Skeletal muscle tissue (tissue), 4 donors: ENCODE data around the gene DCXR. TPM values are rescaled to one million over a fixed set of nuclear protein-coding genes. Genes with fewer than 3 reads are reported as not detected.

Experiments used
- H3K27ac ChIP-seq: one replicate; pipeline ENCODE4 v1.7.0; 2013; ENCODE audit warnings: mild to moderate bottlenecking, low read depth, low read length, inconsistent platforms
- H3K27me3 ChIP-seq, 3 donors: one replicate each; pipeline ENCODE4 v1.7.0; 2013; ENCODE audit warnings: low read length in 3 of 3; ENCODE audit not compliant: control insufficient read depth in 3 of 3, insufficient read depth in 3 of 3
- H3K36me3 ChIP-seq, 3 donors: one replicate each; pipeline ENCODE4 v1.7.0; 2013; ENCODE audit warnings: low read length in 3 of 3; ENCODE audit not compliant: control insufficient read depth in 3 of 3, insufficient read depth in 3 of 3
- H3K4me1 ChIP-seq, 3 donors: one replicate each; pipeline ENCODE4 v1.7.0; 2013; ENCODE audit warnings: low read length in 3 of 3, mild to moderate bottlenecking in 3 of 3; ENCODE audit not compliant: control insufficient read depth in 3 of 3, insufficient read depth in 3 of 3
- H3K4me3 ChIP-seq, 3 donors: one replicate each; pipeline ENCODE4 v1.7.0; 2013; ENCODE audit warnings: low read length in 3 of 3
- H3K9ac ChIP-seq, 3 donors: one replicate each; pipeline ENCODE4 v1.7.0; 2013; ENCODE audit warnings: low read length in 3 of 3, mild to moderate bottlenecking in 3 of 3, moderate library complexity in 2 of 3, low read depth in 1 of 3
- H3K9me3 ChIP-seq, 3 donors: one replicate each; pipeline ENCODE4 v1.7.0; 2013; ENCODE audit warnings: low read length in 3 of 3; ENCODE audit not compliant: control insufficient read depth in 3 of 3
- total RNA-seq: library from RNA; depleted of rRNA; stranded (reverse); fragments of >200 nt; gene quantifications from one replicate; pipeline ENCODE4 v1.2.3, GENCODE V29; 2014
- donor health status: Osteomylitis.

DCXR gene
- total RNA-seq, 1 donor from 2014 or later: 20.4 TPM

DNA sequence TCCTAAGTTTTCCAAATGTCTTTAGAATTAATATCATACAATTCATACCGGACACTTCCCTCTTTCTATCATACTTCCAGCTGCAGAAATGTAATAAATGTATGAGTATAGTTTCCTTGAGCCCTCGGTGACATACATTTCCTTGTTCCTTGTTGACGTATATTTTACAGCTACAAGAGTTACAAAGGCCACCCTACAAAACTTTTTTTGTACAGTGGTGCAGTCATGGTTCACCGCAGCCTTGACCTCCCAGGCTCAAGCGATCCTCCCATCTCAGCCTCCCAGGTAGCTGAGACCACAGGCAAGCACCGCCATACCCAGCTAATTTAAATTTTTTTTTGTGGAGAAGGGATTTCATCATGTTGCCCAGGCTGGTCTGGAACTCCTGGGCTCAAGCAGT is 35.3 kb upstream of the DCXR start:
- Histone ChIP-seq H3K36me3 (no peaks in the 10 kb centered on the region), H3K27me3 (no peaks in the 10 kb centered on the region), H3K27ac (no peak overlapping the region), H3K9ac (no peak overlapping the region), H3K4me1 (no peaks in the 10 kb centered on the region), H3K9me3 (no peaks in the 10 kb centered on the region), H3K4me3 (no peak overlapping the region)

DNA sequence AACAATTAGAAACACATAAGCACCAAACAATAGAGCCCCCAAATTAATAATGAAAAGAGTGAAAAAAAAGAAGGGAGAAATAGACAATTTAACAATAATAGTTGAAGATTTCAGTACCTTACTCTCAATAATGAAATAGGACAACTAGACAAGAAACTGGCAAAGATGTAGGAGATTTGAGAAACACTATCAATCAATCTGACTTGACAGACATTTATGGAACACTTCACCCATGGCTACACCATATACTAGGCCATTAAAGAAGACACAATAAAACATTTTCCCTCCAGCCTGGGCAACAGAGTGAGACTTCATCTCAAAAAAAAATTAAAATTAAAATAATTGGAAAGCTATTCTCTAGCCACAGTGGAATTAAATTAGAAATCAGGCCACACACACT is 33.1 kb upstream of the DCXR start:
- Histone ChIP-seq H3K36me3 (no peaks in the 10 kb centered on the region), H3K4me3 (no peak overlapping the region), H3K9ac (no peak overlapping the region), H3K27me3 (no peaks in the 10 kb centered on the region), H3K4me1 (peaks cover 3 to 8% (median 5%) of the 10 kb centered on the region in 3 donors), H3K27ac (no peak overlapping the region), H3K9me3 (no peaks in the 10 kb centered on the region)

DNA sequence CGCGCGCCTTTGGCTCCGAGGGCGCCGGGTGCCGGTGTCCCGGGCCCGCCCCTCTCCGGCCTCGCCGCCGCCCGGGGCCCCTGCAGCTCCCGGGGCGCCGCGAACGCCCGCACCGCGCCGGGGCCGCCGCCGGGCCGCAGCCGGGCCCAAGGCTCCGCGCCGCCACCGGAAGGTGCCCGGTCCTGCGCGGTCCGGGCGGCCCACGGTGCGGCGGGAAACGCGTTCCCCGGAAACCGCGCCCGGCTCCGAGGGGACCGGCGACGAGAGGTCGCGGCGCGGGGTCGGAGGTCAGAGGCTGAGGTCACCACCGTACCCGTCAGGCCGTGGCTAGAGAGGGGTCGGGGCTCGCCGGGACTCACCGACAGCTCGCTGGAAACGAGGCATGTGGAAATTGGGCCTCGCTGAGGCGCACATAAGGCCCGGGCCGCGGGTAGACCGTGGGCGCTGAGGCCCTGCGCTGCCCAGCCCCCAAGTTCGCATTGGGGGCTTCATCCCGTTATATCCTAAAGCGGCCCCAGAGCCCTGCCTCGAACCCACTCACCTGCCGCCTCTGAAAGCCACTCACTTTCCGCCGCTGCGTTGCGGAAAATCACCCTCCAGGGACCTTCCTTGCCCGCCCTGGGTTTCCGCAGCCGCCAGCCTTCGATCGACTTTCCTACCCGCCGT is 28.3 kb upstream of the DCXR start, which contains the start of gene DUS1L:
TSS of gene DUS1L (minus strand) at position 167 of the 666 bp plus-strand sequence. CDS start 745 bp downstream, outside the sequence.
- H3K4me3 ChIP-seq: peak within 1 kb of the TSS; percentile 66 to 91 (median 89)
- H3K9ac ChIP-seq: peak within 1 kb of the TSS; percentile 91 to 96 (median 96)
- H3K9me3 ChIP-seq: no peaks in the 10 kb centered on the region
- H3K27ac ChIP-seq: peak within 1 kb of the TSS; percentile 91
- peaks cover 28 to 30% (median 29%) of the 10 kb centered on the region in 3 donors for H3K36me3 ChIP-seq
- H3K27me3 ChIP-seq: no peaks in the 10 kb centered on the region
- H3K4me1 ChIP-seq: peaks cover 21 to 30% (median 25%) of the 10 kb centered on the region in 3 donors

DNA sequence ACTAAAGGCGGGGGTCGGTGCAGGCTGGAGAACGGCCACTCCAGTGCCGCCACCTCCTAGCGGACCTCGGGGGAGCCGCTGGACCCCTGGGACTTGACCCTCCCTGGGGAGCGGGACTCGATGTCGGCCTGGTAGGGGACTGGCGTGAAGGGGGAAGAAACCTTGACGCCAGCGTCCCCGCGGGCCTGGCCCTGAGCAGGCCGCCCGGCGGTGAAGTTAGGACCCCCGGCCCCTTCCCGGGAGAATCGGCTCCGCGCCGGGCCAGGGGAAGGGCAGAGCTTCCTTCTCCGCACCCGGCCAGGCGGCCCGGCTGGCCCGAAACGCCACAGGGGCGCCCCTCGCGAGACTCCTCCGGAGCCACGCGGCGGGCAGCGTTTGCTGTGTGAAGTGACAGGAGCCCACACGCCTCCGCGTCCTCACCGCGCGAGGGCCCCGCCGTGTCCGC is 27.7 kb upstream of the DCXR start:
- Histone ChIP-seq H3K36me3 (peaks cover 33 to 35% (median 34%) of the 10 kb centered on the region in 3 donors), H3K4me1 (peaks cover 21 to 30% (median 25%) of the 10 kb centered on the region in 3 donors), H3K27ac (peak overlapping the region; percentile 47), H3K27me3 (no peaks in the 10 kb centered on the region), H3K4me3 (peak overlapping the region; percentile 66 to 91 (median 80)), H3K9ac (peak overlapping the region; percentile 83 to 96 (median 93)), H3K9me3 (no peaks in the 10 kb centered on the region)

DNA sequence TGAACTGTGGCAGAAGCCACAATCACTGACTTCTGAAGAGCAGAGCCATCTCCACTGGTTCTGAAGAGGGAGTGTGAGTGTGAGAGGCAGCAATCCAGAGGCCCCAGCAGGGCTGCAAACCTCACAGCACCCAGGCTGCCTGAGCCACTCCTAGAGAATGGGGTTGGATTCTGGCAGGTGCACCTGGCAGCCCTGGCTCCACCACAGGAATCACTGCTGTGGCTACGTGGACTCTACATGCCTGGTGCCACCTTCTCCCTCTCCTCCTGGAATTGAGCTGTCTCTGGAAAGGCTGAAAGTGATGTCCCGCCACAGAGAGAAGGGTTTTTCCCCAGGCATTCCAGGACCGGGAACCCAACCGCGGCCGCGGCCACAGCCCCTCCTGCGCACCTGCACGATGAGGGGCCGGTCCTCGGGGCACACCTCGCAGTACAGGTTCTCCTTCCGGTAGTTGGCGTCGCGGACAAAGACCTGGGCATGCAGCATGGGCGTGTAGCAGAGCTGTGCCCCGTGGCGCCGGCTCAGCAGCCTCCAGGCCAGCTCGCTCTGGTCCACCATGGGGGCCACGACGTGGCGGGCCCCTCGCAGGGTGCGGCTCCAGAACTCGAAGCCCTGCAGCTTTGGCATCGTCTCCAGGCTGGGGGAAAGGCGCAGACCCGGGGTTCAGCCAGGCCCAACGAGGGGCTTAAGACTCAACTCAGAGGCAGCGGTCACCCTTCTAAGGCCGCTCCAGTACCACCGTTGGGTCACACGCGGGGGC is 27.1 kb upstream of the DCXR start:
- H3K9me3 ChIP-seq: no peaks in the 10 kb centered on the region
- no peak overlapping the region for H3K27ac ChIP-seq
- peaks cover 38 to 41% (median 40%) of the 10 kb centered on the region in 3 donors for H3K36me3 ChIP-seq
- H3K4me1 ChIP-seq: peaks cover 21 to 30% (median 25%) of the 10 kb centered on the region in 3 donors
- peak overlapping the region; percentile 83 to 96 (median 93) for H3K9ac ChIP-seq
- H3K27me3 ChIP-seq: no peaks in the 10 kb centered on the region
- H3K4me3 ChIP-seq: peak overlapping the region; percentile 66 to 91 (median 80)

DNA sequence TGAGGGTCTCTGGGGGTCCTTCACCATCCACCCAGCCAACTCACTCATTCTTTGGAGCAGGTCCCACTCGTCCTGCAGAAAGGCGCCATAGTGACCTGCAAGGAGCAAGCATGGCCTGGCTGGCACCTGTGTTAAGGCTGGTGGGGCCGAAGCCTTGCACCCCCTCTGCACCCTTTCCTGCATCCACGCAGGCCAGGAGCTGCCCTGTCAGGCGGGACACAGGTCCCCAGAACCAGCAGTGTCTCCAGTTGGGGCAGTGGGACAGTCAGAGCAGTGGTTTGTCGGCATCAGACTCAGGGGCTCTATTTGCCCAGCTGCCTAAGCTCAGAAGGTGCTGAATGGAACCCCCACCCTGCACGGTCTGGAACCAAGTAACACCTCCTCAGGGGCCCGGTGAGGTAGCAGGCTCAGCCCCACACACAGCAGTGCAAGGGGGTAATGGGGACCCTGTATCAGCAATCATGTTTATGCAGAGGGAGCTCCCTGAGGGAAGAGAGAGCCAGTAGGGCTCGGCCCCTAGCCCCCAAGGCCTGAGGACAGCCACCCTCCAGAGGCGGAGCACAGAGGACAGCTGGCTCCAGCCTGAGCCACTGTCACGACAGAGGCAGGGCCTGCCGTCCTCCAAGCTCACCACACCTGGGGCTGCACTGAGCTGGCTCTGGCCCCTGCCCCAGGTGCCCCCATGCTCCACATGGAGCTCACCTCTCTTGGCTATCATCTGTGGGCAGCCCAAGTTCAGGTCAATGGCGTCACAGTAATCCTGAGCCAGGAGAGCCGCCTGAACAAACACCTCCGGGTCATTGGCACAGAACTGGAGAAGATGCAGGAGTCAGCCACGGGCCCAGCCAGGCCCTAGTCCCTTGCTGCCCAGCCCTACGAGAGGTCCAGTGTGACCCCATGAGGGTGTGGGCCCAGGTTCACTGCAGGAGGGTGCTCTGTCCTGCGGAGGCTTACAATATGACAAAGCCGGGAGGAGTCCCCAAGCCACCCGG is 26.2 kb upstream of the DCXR start:
- Histone ChIP-seq H3K4me1 (peaks cover 21 to 30% (median 25%) of the 10 kb centered on the region in 3 donors), H3K9me3 (no peaks in the 10 kb centered on the region), H3K9ac (peak overlapping the region in 1 of 3 donors; percentile 96), H3K36me3 (peaks cover 40 to 46% (median 42%) of the 10 kb centered on the region in 3 donors), H3K27ac (no peak overlapping the region), H3K27me3 (no peaks in the 10 kb centered on the region), H3K4me3 (peak overlapping the region in 1 of 3 donors; percentile 91)

DNA sequence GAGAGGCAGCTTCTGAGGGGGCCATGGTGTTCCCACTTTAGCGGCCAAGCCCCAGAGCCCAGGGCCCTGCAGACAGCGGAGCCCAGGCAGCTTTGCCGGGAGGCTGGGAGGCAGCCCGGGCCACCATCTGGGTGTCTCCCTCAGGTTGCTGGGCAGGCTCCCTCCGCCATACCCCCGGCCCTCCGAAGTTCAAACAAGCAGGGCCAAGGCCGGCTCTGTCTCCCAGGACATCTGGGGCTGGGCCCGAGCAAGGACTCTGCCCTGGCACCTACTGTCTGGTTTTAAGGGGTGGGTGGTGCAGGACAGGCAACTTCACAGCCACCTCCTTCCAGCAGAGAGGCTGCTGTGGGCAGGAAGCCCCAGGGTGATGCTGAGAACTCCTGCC is 25.5 kb upstream of the DCXR start:
- Histone ChIP-seq H3K4me1 (peaks cover 21 to 30% (median 25%) of the 10 kb centered on the region in 3 donors), H3K9ac (no peak overlapping the region), H3K36me3 (peaks cover 40 to 48% (median 44%) of the 10 kb centered on the region in 3 donors)

DNA sequence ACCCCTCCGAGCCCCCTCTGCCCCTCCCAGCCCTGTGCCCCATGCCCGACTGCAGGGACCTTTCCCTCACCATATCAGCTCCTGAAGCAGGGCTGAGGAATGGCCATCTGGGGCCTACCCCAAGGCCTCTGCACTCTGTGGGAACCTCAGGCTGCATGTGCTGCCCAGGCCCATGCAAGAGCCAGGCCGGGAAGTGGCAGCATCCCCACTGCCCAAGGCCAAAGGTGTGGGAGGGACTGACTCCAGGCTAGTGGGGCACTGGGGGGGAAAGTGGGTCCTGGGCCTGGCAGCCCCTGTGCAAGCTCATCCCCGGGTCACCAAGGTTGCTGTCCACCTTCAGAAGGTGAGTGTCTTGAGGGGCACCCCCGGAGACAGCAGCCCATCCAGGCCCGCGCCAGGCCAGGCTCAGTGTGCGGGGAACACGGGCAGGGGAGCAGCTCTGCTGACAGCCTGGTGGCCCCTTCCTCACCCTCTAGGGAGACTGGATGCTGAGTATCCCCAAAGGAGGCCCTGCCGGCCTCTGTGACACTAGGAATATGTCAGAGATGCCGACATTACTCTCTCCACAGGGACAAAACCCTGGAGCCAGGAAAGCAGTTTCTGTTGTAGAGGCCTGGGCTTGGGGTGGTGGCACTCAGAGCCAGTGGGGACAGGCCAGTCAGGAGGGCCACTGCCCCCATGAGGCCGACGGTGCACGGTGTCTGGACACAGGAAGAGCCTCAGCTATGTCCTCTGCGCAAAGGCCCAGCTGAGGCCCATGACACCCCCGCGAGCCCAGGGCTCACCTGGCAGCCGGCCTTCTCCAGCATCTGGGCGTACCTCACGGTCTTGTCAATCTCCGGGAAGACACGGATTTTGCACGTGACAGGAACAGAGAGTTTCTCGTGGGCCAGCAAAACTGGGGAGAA is 24.8 kb upstream of the DCXR start:
- peaks cover 46 to 53% (median 47%) of the 10 kb centered on the region in 3 donors for H3K36me3 ChIP-seq

More for the DNA sequence above, 25.5 kb upstream of the DCXR start:
- no peak overlapping the region for H3K27ac ChIP-seq
- no peaks in the 10 kb centered on the region for H3K27me3 ChIP-seq
- H3K9me3 ChIP-seq: no peaks in the 10 kb centered on the region
- no peak overlapping the region for H3K4me3 ChIP-seq

More for the DNA sequence above, 24.8 kb upstream of the DCXR start:
- no peak overlapping the region for H3K9ac ChIP-seq
- H3K27ac ChIP-seq: no peak overlapping the region
- H3K27me3 ChIP-seq: no peaks in the 10 kb centered on the region
- no peak overlapping the region for H3K4me3 ChIP-seq
- peaks cover 21 to 30% (median 25%) of the 10 kb centered on the region in 3 donors for H3K4me1 ChIP-seq
- H3K9me3 ChIP-seq: no peaks in the 10 kb centered on the region
